Spleen (tissue), 7 donors: ENCODE data around the gene MARK3.

Source experiments
- POLR2A ChIP-seq, 3 donors: fragments of 450-650 bp; IDR thresholded peaks; one replicate each; pipeline ENCODE4 v1.5.1; 2017; ENCODE audit warnings: antibody characterized with exemption in 3 of 3, mild to moderate bottlenecking in 1 of 3
- POLR2AphosphoS5 ChIP-seq, 3 donors: sonication (generic); formaldehyde crosslinking; IDR thresholded peaks; one replicate each; pipeline ENCODE4 v1.5.1; 2017; ENCODE audit warnings: antibody characterized with exemption in 3 of 3
- TF ChIP-seq, protein P1 (sequence below), 11 experiments: fragments of 200-600 bp in 7 of 11; fragments of 450-650 bp in 4 of 11; sonication (generic) in 4 of 11; IDR thresholded peaks in 8 of 11; conservative IDR thresholded peaks in 3 of 11; 1 replicate in 7 of 11; 2 replicates in 4 of 11; pipeline versions ENCODE4 v1.4.0 to v1.8.0; 2016 to 2021; ENCODE audit warnings: antibody characterized with exemption in 11 of 11, inconsistent platforms in 4 of 11, mild to moderate bottlenecking in 1 of 11
- donor health status: DM: no; HTN: no; CAD: no; lungs with moderate emphysema.
- donor health status: DM: no; HTN: no; CAD: no.
- donor health status: DM: no; HTN: no; CAD: no.

DNA sequence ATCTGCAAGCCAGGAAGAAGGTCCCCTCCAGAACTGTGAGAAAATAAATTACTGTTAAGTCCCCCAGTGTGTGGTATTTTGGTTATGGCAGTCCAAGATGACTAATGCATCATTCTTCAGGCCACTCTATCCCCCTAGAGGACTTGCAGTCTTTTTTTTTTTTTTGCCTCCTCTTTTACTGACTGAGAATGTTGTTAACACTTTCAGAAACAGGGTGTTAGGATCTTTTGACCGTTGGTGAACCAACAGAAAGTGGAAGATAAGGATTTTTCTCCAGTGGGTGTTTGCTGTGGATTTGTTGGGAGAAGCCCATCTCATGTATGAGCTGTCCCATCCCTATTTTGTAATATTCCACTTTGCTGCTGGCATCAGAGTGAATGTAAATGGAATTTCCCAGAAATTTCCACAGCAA is 37.8 kb downstream of the MARK3 start:
- TF ChIP-seq, protein P1, sequence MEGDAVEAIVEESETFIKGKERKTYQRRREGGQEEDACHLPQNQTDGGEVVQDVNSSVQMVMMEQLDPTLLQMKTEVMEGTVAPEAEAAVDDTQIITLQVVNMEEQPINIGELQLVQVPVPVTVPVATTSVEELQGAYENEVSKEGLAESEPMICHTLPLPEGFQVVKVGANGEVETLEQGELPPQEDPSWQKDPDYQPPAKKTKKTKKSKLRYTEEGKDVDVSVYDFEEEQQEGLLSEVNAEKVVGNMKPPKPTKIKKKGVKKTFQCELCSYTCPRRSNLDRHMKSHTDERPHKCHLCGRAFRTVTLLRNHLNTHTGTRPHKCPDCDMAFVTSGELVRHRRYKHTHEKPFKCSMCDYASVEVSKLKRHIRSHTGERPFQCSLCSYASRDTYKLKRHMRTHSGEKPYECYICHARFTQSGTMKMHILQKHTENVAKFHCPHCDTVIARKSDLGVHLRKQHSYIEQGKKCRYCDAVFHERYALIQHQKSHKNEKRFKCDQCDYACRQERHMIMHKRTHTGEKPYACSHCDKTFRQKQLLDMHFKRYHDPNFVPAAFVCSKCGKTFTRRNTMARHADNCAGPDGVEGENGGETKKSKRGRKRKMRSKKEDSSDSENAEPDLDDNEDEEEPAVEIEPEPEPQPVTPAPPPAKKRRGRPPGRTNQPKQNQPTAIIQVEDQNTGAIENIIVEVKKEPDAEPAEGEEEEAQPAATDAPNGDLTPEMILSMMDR (IDR thresholded peaks at IDR 0.05 in 8 of 11, conservative IDR thresholded peaks at IDR 0.05 in 3 of 11), result no peak
- no peak for TF ChIP-seq POLR2A (IDR thresholded peaks at IDR 0.05)
- TF ChIP-seq POLR2AphosphoS5 (IDR thresholded peaks at IDR 0.05), result no peak
